AG09319 (cell line): Measurements from ENCODE around the gene RCBTB2.

Experiments
- DNase-seq: peaks from one replicate; pipeline ENCODE4 v3.0.0-alpha.2; 2010; ENCODE audit warnings: low read depth; ENCODE audit errors: extremely low read depth
- CTCF ChIP-seq: IDR thresholded peaks from 2 replicates; pipeline ENCODE4 v1.5.1; 2011; ENCODE audit warnings: low read depth, mild to moderate bottlenecking, inconsistent platforms, low read length, moderate library complexity

The RCBTB2 gene

GRCh38 chr13:48569104-48569666 lies 36.3 kb upstream of the RCBTB2 start:
- TF ChIP-seq CTCF: no peak
- DNase-seq: no peak

DNA sequence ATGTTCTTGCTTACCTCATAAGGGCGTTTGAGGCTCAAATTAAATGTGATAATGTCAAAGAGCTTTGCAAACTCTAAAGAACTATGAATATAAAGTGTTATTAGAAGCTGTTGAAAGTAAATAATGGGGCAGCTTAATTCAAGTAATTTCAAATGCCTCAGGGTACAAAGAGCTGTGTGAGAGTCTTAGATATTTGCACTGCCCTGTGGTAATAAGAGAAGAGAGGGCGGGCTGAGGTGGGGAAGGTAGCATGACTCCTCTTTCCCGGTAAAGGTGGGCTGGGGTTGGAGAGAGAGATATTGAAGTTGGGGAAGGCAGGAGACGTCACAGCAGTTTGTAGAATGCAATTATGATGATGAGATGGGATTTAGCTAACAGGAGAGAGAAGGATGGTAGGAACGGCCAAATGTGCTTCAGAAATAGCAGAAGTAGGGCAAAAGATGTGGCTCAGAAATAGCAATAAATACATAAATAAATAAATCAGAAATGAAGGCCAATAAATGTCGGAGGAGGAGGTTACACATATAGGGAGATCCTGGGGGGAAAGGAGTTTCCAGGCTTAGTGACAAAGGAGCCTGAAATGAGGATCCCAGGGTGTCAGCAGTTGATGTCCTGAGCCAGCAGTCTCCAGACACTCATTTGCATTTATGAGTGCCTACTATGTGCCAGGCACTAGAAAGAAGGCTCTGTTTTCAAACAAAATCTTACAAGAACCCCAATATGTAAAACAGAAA lies 35.7 kb upstream of the RCBTB2 start:
- TF ChIP-seq CTCF: no peak

GRCh38 chr13:48567515-48568369 lies 34.9 kb upstream of the RCBTB2 start:
- DNase-seq: no peak
- no peak for TF ChIP-seq CTCF

More for the DNA sequence above, 35.7 kb upstream of the RCBTB2 start:
- no peak for DNase-seq

- TF ChIP-seq CTCF: no peak
- DNase-seq: no peak
These were observed 31.2 kb upstream of the RCBTB2 start for GRCh38 chr13:48564056-48564455.

GRCh38 chr13:48563626-48564025 lies 30.7 kb upstream of the RCBTB2 start:
- DNase-seq: no peak
- TF ChIP-seq CTCF: no peak

- no peak for DNase-seq
- no peak for TF ChIP-seq CTCF
These were observed 29.6 kb upstream of the RCBTB2 start for GRCh38 chr13:48562296-48563066.
